T47D (cell line): ENCODE results near the gene TM2D3.
"Not testable (repeated sequence)": the region's sequence is repeated elsewhere in the genome, so short reads cannot be mapped to it uniquely, and the experiment has no call there.

Experiments used
- DNase-seq, 2 experiments: peaks; one replicate each; pipeline versions ENCODE4 v3.0.0 to v3.0.0-alpha.2; 2011 to 2012; ENCODE audit warnings: low read depth in 1 of 2, low spot score in 1 of 2
- JUND ChIP-seq: IDR thresholded peaks from 2 replicates; pipeline ENCODE4 v1.6.1; 2012; ENCODE audit warnings: low read depth
- in situ Hi-C: cut with HindIII; loops from 2 replicates; pipeline ENCODE4 v1.10.0; 2016; ENCODE audit warnings: low sequenced_read_pairs, low pct_unique_long_range_greater_than_20kb

Gene TM2D3

GRCh38 chr15:101635944-101636727, 16.0 kb downstream of the TM2D3 start:
- TF ChIP-seq JUND, result no peak
- DNase-seq, result no peak
- in situ Hi-C loops, result no loop called here

DNA sequence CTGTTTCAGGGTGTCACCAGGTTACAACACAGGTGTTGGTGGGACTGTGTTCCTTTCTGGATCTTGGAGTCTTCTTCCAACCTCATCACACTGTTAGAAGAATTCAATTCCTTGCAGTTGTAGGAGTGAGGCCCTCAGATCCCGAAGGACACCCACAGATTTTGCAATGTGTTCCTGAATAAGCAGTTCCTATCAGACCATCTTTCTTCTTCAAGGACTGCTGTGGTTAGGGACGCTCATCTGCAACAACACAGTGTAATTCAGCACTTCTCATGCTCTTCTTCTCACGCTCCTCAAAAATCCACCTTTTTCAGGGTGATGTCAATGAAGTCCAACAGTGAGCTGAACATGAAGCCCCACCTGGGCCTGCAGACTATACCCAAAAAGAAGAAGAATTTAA, 18.8 kb downstream of the TM2D3 start:
- DNase-seq, result no peak
- TF ChIP-seq JUND, result no peak
- in situ Hi-C loops, result no loop called here

- DNase-seq, in situ Hi-C loops: not testable (repeated sequence)
Observed at GRCh38 chr15:101626729-101627128, 25.5 kb downstream of the TM2D3 start.

GRCh38 chr15:101625980-101626379, 26.2 kb downstream of the TM2D3 start:
- in situ Hi-C loops, result no loop called here
- DNase-seq, result no peak
- TF ChIP-seq JUND, result no peak

DNA sequence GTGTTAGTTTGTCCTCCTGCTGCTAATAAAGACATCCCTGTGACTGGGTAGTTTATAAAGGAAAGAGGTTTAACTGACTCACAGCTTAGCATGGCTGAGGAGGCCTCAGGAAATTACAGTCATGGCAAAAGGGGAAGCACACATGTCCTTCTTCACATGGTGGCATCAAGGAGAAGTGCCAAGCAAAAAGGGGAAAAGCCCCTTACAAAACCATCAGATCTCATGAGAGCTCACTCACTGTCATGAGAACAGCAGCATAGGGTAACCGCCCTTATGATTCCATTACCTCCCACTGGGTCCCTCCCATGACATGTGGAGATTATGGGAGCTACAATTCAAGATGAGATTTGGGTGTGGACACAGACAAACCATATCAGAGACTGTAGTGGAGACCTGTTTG, 27.0 kb downstream of the TM2D3 start:
- no peak for TF ChIP-seq JUND
- DNase-seq, result no peak
- in situ Hi-C loops, result no loop called here

DNA sequence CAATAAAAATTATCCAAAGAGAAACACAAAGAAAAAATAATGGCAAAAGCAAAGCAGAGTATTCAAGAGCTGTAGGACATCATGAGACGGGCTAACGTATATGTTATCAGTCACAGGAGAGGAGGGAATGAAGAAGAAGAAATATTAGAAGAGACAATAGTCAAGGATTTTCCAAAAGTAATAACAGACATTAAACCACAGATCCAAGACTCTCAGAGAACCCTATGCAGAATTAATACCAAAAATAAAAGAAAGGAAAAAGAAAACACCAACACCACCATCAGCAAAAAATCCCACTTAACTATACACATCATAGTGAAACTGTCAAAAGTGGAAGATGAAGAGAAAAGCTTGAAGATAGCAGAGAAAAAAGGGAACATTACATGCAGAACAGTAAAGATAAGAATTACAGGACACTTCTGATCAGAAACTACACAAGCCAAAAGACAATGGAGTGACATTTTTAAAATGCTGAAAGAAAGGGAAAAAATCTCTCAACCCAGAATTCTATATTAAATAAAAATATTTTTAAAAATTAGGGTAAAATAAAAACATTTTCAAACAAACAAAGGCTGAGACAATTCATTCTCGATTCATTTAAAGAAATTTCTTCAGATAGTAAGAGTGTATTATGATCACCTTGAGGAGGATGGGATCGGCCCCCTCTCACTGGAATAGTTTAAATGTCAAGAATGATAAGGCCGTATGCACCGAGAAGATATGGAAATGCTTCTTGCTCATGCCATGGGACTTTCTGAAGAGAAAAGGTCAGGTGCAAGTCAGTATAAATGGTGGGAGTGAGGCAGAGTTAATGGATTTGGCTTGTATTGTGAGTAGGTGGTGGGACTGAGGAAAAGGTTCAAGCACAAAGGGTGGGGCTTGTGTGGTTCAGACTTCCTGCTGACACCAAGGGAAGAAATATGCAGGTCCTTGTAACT, 28.5 kb downstream of the TM2D3 start:
- TF ChIP-seq JUND, result no peak
- in situ Hi-C loops, result no loop called here
- DNase-seq, result no peak

DNA sequence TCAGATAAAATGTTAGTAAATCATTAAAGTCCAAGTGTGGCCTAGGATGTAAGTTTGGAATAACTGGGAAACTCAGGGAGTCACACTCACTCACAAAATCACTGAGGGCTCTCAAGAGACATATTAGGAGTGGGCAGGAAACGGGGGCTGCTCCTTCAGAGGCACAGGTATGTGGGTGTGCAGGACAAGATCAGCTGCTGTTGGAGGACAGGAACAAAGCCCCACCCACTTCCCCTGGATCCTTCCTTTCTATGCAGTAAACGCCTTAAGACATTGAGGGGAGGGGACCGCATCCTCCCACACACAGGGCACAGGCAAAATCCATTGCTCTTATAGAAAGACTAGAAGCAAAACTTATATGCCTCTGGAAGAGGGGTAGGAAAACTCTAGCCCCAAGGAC, 30.2 kb downstream of the TM2D3 start:
- TF ChIP-seq JUND, result no peak
- in situ Hi-C loops, result no loop called here
- no peak for DNase-seq

- no peak for DNase-seq
- TF ChIP-seq JUND, result no peak
- in situ Hi-C loops, result no loop called here
Observed at GRCh38 chr15:101620671-101621070, 31.5 kb downstream of the TM2D3 start.

DNA sequence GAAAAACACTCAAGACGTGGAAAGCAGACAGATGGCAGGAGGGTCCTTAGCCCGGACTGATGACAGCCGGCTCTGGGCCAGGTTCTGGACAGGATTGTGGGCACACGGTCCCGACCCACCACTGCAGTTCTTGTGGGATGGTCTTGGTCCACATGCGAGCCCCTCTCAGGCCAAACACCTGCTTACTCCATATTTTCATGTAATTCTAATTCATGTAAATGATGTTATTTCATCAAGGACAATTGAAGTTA, 32.6 kb downstream of the TM2D3 start:
- no peak for TF ChIP-seq JUND
- in situ Hi-C loops, result no loop called here

GRCh38 chr15:101618851-101619614, 33.1 kb downstream of the TM2D3 start:
- no peak for TF ChIP-seq JUND
- in situ Hi-C loops, result no loop called here
- no peak for DNase-seq

More for the DNA sequence above, 32.6 kb downstream of the TM2D3 start:
- no peak for DNase-seq

DNA sequence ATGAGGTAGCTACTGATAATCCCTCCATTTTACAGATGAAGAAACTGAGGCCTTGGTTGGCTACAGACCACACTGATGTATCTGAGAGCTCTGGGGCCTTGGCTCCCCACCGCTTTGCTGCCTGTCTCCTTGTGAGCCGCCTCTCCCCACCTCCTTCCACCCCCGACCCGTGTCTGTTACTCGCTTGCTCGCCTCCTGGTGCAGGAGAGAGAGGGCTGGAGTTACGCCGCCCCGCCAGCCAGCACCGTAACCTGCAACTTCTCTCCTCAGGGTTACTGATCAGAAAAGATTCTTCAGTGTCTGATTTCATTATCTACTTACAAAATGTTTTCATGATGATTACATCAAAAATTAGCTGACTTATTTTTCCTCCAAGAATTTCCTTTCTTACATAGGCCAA, 34.1 kb downstream of the TM2D3 start:
- in situ Hi-C loops, result no loop called here
- no peak for DNase-seq
- TF ChIP-seq JUND, result no peak

DNA sequence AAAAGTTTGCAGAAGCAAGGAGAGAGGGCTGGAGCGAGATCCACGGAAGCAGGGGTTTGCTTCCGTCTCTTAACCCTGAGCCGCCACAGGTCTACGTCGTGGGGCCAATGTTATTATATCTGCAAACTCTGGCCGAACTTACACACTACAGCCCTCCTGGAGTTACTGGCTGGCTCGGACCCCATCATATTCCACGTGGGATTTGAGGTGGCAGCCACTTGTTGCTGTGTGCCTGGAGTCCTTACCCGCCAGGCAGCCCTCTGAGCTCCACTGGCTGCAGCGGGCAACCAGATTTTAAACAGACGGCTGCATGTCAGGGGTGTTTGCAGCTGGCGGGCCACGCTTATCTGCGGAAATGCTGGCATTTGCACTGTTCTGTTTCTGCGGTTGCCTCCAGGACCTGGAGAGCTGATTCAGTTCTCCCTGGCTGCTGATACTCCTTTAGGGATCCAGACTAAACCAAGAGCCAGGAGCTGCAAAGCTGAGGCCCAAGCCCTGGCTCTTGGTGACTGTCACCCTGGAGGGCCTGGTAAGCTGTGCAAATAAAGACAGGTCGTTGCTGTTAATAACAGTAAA, 34.7 kb downstream of the TM2D3 start:
- DNase-seq, result no peak
- in situ Hi-C loops, result no loop called here
- TF ChIP-seq JUND, result no peak
